H1 (cell line): ENCODE measurements around the gene ZFAND3. TPM values are rescaled to one million over a fixed set of nuclear protein-coding genes. Genes with fewer than 3 reads are reported as not detected.

Experiments
- ASH2L ChIP-seq: fragments of 200-600, 300-600 bp; sonication (generic); IDR thresholded peaks from one replicate; pipeline ENCODE4 v1.7.1; 2017; ENCODE audit warnings: low read length
- ATF2 ChIP-seq: IDR thresholded peaks from 2 replicates; pipeline ENCODE4 v1.6.1; 2012; ENCODE audit warnings: low read length, inconsistent platforms
- CBX5 ChIP-seq: fragments of 300-800, 300-1000 bp; sonication (generic); IDR thresholded peaks from 2 replicates; pipeline ENCODE4 v1.7.1; 2016; ENCODE audit warnings: antibody characterized with exemption, low read length, low read depth
- CHD1 ChIP-seq: IDR thresholded peaks from 2 replicates; pipeline ENCODE4 v1.6.1; 2012; ENCODE audit warnings: low read depth, low read length, improper control_type of control experiment
- RXRA ChIP-seq: IDR thresholded peaks from 2 replicates; pipeline ENCODE4 v1.6.1; 2011; ENCODE audit warnings: low read depth, mild to moderate bottlenecking, low read length, moderate library complexity; ENCODE audit not compliant: insufficient read depth
- TAF1 ChIP-seq: IDR thresholded peaks from 2 replicates; pipeline ENCODE4 v1.6.1; 2011; ENCODE audit warnings: mild to moderate bottlenecking, low read depth, low read length
- TAF7 ChIP-seq: optimal IDR thresholded peaks from 2 replicates; pipeline ENCODE3; 2011; ENCODE audit warnings: low read depth, mild to moderate bottlenecking, inconsistent platforms, low read length, moderate library complexity, borderline replicate concordance
- polyA plus RNA-seq, 7 experiments: library from polyadenylated mRNA; depleted of rRNA in 3 of 7; stranded (reverse) in 5 of 7; unstranded in 2 of 7; fragments of >200 nt in 5 of 7; fragments of 200-250 nt in 2 of 7; gene quantifications; 1 replicate in 5 of 7; 2 replicates in 1 of 7; 4 replicates in 1 of 7; pipeline versions ENCODE4 v1.2.1 to v1.2.3, GENCODE V29; 2011 to 2013; ENCODE audit warnings: missing spikeins in 2 of 7, mixed read lengths in 2 of 7
- total RNA-seq: library from RNA; stranded (reverse); fragmentation: NEBNext Ultra II Directional; extraction: Animal tissue kit (Norgen Biotek cat#: 25700); gene quantifications from 2 replicates; pipeline ENCODE4 v1.2.1, GENCODE V29; 2021

The ZFAND3 gene
- total and polyA plus RNA-seq, 2 of the 8 experiments (the other 6 are each of a cell fraction or from before 2014, with no cell fraction given): 13.0 to 51.3 TPM

- TF ChIP-seq TAF1 (no peak), CHD1 (no peak), ATF2 (no peak), CBX5 (no peak), ASH2L (no peak), RXRA (no peak), TAF7 (no peak)
Observed at GRCh38 chr6:38188677-38189335, 369.3 kb downstream of the ZFAND3 start (continued).
